Measurements from ENCODE around the gene SLC43A2.
"Not testable (repeated sequence)": the region's sequence is repeated elsewhere in the genome, so short reads cannot be mapped to it uniquely, and the experiment has no call there.

Gene SLC43A2

GRCh38 chr17:1535737-1536136 lies 92.9 kb downstream of the SLC43A2 start:
- no peak for DNase-seq (ENCODE audit: low read depth)

GRCh38 chr17:1533661-1534325 lies 94.8 kb downstream of the SLC43A2 start:
- DNase-seq (ENCODE audit: low read depth): no peak

GRCh38 chr17:1532836-1533602 lies 95.6 kb downstream of the SLC43A2 start:
- DNase-seq (ENCODE audit: low read depth): no peak

- no peak for DNase-seq (ENCODE audit: low read depth)
Measured at GRCh38 chr17:1529863-1530262, 98.8 kb downstream of the SLC43A2 start.

GRCh38 chr17:1526876-1527275 lies 101.8 kb downstream of the SLC43A2 start:
- not testable (repeated sequence) for DNase-seq (ENCODE audit: low read depth)

- DNase-seq (ENCODE audit: low read depth): no peak
Measured at GRCh38 chr17:1522626-1523025, 106.0 kb downstream of the SLC43A2 start.

DNA sequence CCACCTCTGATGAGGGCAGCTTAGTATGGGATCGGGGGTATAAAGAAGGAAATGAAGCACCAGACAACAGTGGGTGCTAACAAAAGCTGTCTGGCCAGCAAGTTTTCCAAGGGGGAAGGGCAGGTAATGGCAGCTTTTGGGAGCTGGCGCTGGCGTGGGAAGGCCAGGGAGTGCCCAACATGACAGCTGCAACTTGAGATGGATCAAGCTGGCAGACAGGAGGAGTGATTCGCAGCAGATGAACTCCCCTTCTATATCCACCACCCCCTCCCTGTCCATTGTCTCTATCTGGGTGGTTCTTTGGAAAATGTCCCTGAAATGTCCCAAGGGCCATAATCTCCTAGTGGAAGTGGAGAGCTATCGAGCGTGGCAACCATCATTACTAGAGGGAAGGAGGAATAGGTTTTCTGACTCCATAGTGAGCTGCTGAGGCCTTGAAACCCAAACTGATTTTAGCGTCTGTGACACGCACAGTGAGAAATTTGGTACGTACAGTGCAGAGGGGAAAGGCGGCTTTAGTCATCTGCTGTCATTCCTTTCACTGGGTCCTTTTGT lies 107.5 kb downstream of the SLC43A2 start:
- DNase-seq (ENCODE audit: low read depth): no peak

DNA sequence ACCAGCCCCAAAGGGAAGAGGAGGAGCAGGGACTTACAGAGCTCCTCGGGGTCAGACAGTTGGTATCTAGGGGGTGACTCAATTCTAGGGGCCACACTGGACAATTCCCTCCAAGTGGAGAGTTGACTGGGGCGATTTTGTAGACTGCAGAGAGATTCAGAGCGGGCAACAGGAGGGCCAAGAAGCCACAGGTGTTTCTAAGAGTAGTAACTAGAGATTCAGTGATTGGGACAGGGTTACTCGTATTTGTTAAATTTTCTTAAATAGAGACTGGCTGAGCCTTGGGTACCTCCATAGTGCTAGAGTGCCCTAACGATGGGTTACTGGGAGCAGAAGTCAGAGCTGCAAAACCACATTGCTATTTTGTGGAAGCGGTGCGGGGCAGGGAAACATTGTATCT lies 109.0 kb downstream of the SLC43A2 start:
- no peak for DNase-seq (ENCODE audit: low read depth)
